ENCODE data around the gene SLC9A9.

SLC9A9 gene

DNA sequence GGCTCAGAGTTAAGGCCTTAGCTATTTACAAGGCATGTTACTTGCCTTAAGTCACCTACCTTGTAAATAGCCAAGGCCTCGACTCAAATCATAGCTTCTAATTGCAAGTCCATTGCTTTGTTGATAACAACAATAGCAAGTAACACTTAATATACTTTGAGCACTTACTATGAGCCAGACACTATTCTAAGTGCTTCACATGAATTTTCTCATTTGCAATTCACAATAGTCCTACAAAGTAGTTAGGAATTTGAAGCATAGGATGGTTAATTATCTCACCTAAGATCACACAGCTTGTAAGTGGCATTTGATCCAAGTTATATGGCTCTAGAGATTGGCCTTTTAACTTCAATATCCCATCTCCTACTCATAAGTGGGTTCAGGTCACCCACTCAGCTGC lies 28.4 kb downstream of the SLC9A9 start:
- no peak overlapping the region for H3K4ac ChIP-seq (ENCODE audit: low read depth, low read length)
- no peaks in the 10 kb centered on the region for H3K36me3 ChIP-seq (ENCODE audit: control insufficient read depth, insufficient read depth, low read length)
- no peaks in the 10 kb centered on the region for H3K79me2 ChIP-seq (ENCODE audit: control insufficient read depth, insufficient read depth, low read length)
- H3K4me2 ChIP-seq (ENCODE audit: low read length) = no peak overlapping the region
- no peak overlapping the region for H3K23ac ChIP-seq (ENCODE audit: low read length)
- no peak overlapping the region for H3K9ac ChIP-seq (ENCODE audit: low read length)
- H3K4me1 ChIP-seq (ENCODE audit: control insufficient read depth, low read depth, low read length) = no peaks in the 10 kb centered on the region
- no peaks in the 10 kb centered on the region for H3K79me1 ChIP-seq (ENCODE audit: low read length)
- H4K8ac ChIP-seq (ENCODE audit: low read depth, low read length) = no peak overlapping the region
- no peak overlapping the region for H2BK120ac ChIP-seq (ENCODE audit: low read depth, low read length)
- no peak for DNase-seq
- H3K4me3 ChIP-seq (ENCODE audit: low read length) = no peak overlapping the region
- WGBS (ENCODE audit: extremely low coverage, insufficient coverage, low lambda C conversion rate) = no CpG with 5 or more reads among the region's 1 CpG
- no peak overlapping the region for H3K18ac ChIP-seq (ENCODE audit: low read length)
- H3K27me3 ChIP-seq (ENCODE audit: insufficient read depth, low read length, poor library complexity) = no peaks in the 10 kb centered on the region
- H2AK5ac ChIP-seq (ENCODE audit: low read length) = no peak overlapping the region
- H2BK15ac ChIP-seq (replicated peaks; ENCODE audit: low read depth) = no peak overlapping the region
- H2BK5ac ChIP-seq (ENCODE audit: low read length) = no peak overlapping the region
- no peak overlapping the region for H3K27ac ChIP-seq (ENCODE audit: low read depth, low read length)
- no peak overlapping the region for H4K5ac ChIP-seq (ENCODE audit: low read length)
- H3K56ac ChIP-seq (ENCODE audit: low read length) = no peak overlapping the region

GRCh38 chr3:143814443-143814889 lies 33.8 kb downstream of the SLC9A9 start:
- Histone ChIP-seq H2BK5ac (ENCODE audit: low read length) (no peak overlapping the region), H3K27ac (ENCODE audit: low read depth, low read length) (no peak overlapping the region), H4K5ac (ENCODE audit: low read length) (no peak overlapping the region), H3K79me1 (ENCODE audit: low read length) (no peaks in the 10 kb centered on the region), H3K79me2 (ENCODE audit: control insufficient read depth, insufficient read depth, low read length) (no peaks in the 10 kb centered on the region), H3K4ac (ENCODE audit: low read depth, low read length) (no peak overlapping the region), H3K23ac (ENCODE audit: low read length) (no peak overlapping the region), H3K9ac (ENCODE audit: low read length) (no peak overlapping the region), H2AK5ac (ENCODE audit: low read length) (no peak overlapping the region), H2BK15ac (replicated peaks; ENCODE audit: low read depth) (no peak overlapping the region), H3K4me2 (ENCODE audit: low read length) (no peak overlapping the region), H3K56ac (ENCODE audit: low read length) (no peak overlapping the region), H3K27me3 (ENCODE audit: insufficient read depth, low read length, poor library complexity) (no peaks in the 10 kb centered on the region), H4K8ac (ENCODE audit: low read depth, low read length) (no peak overlapping the region), H3K36me3 (ENCODE audit: control insufficient read depth, insufficient read depth, low read length) (no peaks in the 10 kb centered on the region), H2BK120ac (ENCODE audit: low read depth, low read length) (no peak overlapping the region), H3K18ac (ENCODE audit: low read length) (no peak overlapping the region), H3K4me1 (ENCODE audit: control insufficient read depth, low read depth, low read length) (no peaks in the 10 kb centered on the region), H3K4me3 (ENCODE audit: low read length) (no peak overlapping the region)
- no CpG with 5 or more reads among the region's 3 CpGs for WGBS (ENCODE audit: extremely low coverage, insufficient coverage, low lambda C conversion rate)
- no peak for DNase-seq

GRCh38 chr3:143812481-143812880 lies 35.8 kb downstream of the SLC9A9 start:
- Histone ChIP-seq H3K27ac (ENCODE audit: low read depth, low read length) (no peak overlapping the region), H3K4me1 (ENCODE audit: control insufficient read depth, low read depth, low read length) (no peaks in the 10 kb centered on the region), H2BK120ac (ENCODE audit: low read depth, low read length) (no peak overlapping the region), H2AK5ac (ENCODE audit: low read length) (no peak overlapping the region), H3K79me2 (ENCODE audit: control insufficient read depth, insufficient read depth, low read length) (no peaks in the 10 kb centered on the region), H3K27me3 (ENCODE audit: insufficient read depth, low read length, poor library complexity) (no peaks in the 10 kb centered on the region), H2BK15ac (replicated peaks; ENCODE audit: low read depth) (peak overlapping the region; percentile 7), H3K79me1 (ENCODE audit: low read length) (no peaks in the 10 kb centered on the region), H3K4ac (ENCODE audit: low read depth, low read length) (no peak overlapping the region), H3K36me3 (ENCODE audit: control insufficient read depth, insufficient read depth, low read length) (no peaks in the 10 kb centered on the region), H3K56ac (ENCODE audit: low read length) (no peak overlapping the region), H3K18ac (ENCODE audit: low read length) (peak overlapping the region; percentile 63), H3K4me2 (ENCODE audit: low read length) (no peak overlapping the region), H3K4me3 (ENCODE audit: low read length) (no peak overlapping the region), H4K8ac (ENCODE audit: low read depth, low read length) (no peak overlapping the region), H4K5ac (ENCODE audit: low read length) (no peak overlapping the region), H3K23ac (ENCODE audit: low read length) (no peak overlapping the region), H2BK5ac (ENCODE audit: low read length) (no peak overlapping the region), H3K9ac (ENCODE audit: low read length) (no peak overlapping the region)
- no CpG with 5 or more reads among the region's 3 CpGs for WGBS (ENCODE audit: extremely low coverage, insufficient coverage, low lambda C conversion rate)
- no peak for DNase-seq

- no peak overlapping the region for H3K56ac ChIP-seq (ENCODE audit: low read length)
- peak overlapping the region; percentile 3 for H3K18ac ChIP-seq (ENCODE audit: low read length)
- no peak overlapping the region for H3K4ac ChIP-seq (ENCODE audit: low read depth, low read length)
Observed at GRCh38 chr3:143811602-143812001, 36.7 kb downstream of the SLC9A9 start.

GRCh38 chr3:143810953-143811265 lies 37.4 kb downstream of the SLC9A9 start:
- H3K4me3 ChIP-seq (ENCODE audit: low read length) = no peak overlapping the region
- H3K56ac ChIP-seq (ENCODE audit: low read length) = no peak overlapping the region
- H2BK120ac ChIP-seq (ENCODE audit: low read depth, low read length) = no peak overlapping the region
- no peak overlapping the region for H3K9ac ChIP-seq (ENCODE audit: low read length)
- H3K27me3 ChIP-seq (ENCODE audit: insufficient read depth, low read length, poor library complexity) = no peaks in the 10 kb centered on the region
- H3K79me2 ChIP-seq (ENCODE audit: control insufficient read depth, insufficient read depth, low read length) = no peaks in the 10 kb centered on the region
- H4K8ac ChIP-seq (ENCODE audit: low read depth, low read length) = peak overlapping the region; percentile 16
- no peak overlapping the region for H3K23ac ChIP-seq (ENCODE audit: low read length)
- H3K4ac ChIP-seq (ENCODE audit: low read depth, low read length) = peak overlapping the region; percentile 66
- no peak overlapping the region for H3K4me2 ChIP-seq (ENCODE audit: low read length)
- peak overlapping the region; percentile 77 for H3K18ac ChIP-seq (ENCODE audit: low read length)
- H4K5ac ChIP-seq (ENCODE audit: low read length) = no peak overlapping the region
- DNase-seq = no peak
- no peak overlapping the region for H2BK5ac ChIP-seq (ENCODE audit: low read length)
- no peak overlapping the region for H2AK5ac ChIP-seq (ENCODE audit: low read length)
- H3K27ac ChIP-seq (ENCODE audit: low read depth, low read length) = no peak overlapping the region
- H3K4me1 ChIP-seq (ENCODE audit: control insufficient read depth, low read depth, low read length) = no peaks in the 10 kb centered on the region
- H3K36me3 ChIP-seq (ENCODE audit: control insufficient read depth, insufficient read depth, low read length) = no peaks in the 10 kb centered on the region
- no peak overlapping the region for H2BK15ac ChIP-seq (replicated peaks; ENCODE audit: low read depth)
- H3K79me1 ChIP-seq (ENCODE audit: low read length) = no peaks in the 10 kb centered on the region
- no CpG with 5 or more reads among the region's 2 CpGs for WGBS (ENCODE audit: extremely low coverage, insufficient coverage, low lambda C conversion rate)

More at GRCh38 chr3:143811602-143812001, 36.7 kb downstream of the SLC9A9 start:
- no peak for DNase-seq
- Histone ChIP-seq H3K4me2 (ENCODE audit: low read length) (no peak overlapping the region), H3K27ac (ENCODE audit: low read depth, low read length) (no peak overlapping the region), H2BK15ac (replicated peaks; ENCODE audit: low read depth) (peak overlapping the region; percentile 74), H2AK5ac (ENCODE audit: low read length) (no peak overlapping the region), H3K9ac (ENCODE audit: low read length) (no peak overlapping the region), H3K4me3 (ENCODE audit: low read length) (no peak overlapping the region), H3K79me2 (ENCODE audit: control insufficient read depth, insufficient read depth, low read length) (no peaks in the 10 kb centered on the region), H3K79me1 (ENCODE audit: low read length) (no peaks in the 10 kb centered on the region), H3K23ac (ENCODE audit: low read length) (no peak overlapping the region), H2BK120ac (ENCODE audit: low read depth, low read length) (no peak overlapping the region), H3K27me3 (ENCODE audit: insufficient read depth, low read length, poor library complexity) (no peaks in the 10 kb centered on the region), H4K8ac (ENCODE audit: low read depth, low read length) (no peak overlapping the region), H2BK5ac (ENCODE audit: low read length) (no peak overlapping the region), H3K36me3 (ENCODE audit: control insufficient read depth, insufficient read depth, low read length) (no peaks in the 10 kb centered on the region), H4K5ac (ENCODE audit: low read length) (no peak overlapping the region), H3K4me1 (ENCODE audit: control insufficient read depth, low read depth, low read length) (no peaks in the 10 kb centered on the region)
- WGBS (ENCODE audit: extremely low coverage, insufficient coverage, low lambda C conversion rate) = no CpG with 5 or more reads among the region's 8 CpGs

DNA sequence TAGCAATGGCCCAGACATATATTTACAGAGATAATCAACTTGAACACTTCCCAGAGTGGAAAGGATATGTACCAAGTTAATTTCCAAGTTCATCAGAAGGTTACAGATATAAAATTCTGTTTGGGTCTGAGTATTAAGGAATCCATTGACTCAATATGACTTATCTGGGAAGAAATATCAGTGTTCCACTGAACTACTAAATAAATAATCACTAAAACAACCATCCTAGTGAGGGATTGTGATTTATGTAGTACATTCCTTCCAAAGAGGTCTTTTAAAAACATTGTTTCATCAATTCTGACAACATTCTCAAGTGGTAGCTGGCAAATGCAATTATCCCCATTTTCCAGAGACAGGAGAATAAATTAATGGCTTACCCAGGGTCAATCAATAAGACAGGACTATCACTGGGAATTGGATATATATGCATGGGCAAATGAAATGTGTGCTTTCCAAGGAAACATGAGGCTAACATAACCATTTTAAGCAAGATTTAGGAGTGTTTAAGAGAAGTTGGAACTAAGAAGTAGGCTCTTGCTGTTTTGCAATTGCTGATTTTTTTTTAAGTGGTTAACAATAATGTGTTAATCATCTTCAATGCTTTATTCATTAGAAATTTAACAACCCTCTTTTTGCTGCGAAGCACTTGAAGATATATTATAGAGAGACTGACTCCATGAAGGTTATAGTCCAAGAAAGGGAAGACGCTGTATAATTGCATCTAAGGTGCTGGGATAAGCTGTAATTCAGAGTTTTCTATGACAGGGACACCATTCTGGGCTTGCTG lies 37.9 kb downstream of the SLC9A9 start:
- Histone ChIP-seq H3K27ac (ENCODE audit: low read depth, low read length) (no peak overlapping the region), H3K4me1 (ENCODE audit: control insufficient read depth, low read depth, low read length) (no peaks in the 10 kb centered on the region), H3K23ac (ENCODE audit: low read length) (no peak overlapping the region), H3K4ac (ENCODE audit: low read depth, low read length) (no peak overlapping the region), H3K4me2 (ENCODE audit: low read length) (no peak overlapping the region), H2BK5ac (ENCODE audit: low read length) (no peak overlapping the region), H2BK15ac (replicated peaks; ENCODE audit: low read depth) (no peak overlapping the region), H3K27me3 (ENCODE audit: insufficient read depth, low read length, poor library complexity) (no peaks in the 10 kb centered on the region), H3K79me1 (ENCODE audit: low read length) (no peaks in the 10 kb centered on the region), H3K4me3 (ENCODE audit: low read length) (no peak overlapping the region), H4K8ac (ENCODE audit: low read depth, low read length) (peak overlapping the region; percentile 16), H3K56ac (ENCODE audit: low read length) (no peak overlapping the region), H2AK5ac (ENCODE audit: low read length) (no peak overlapping the region), H4K5ac (ENCODE audit: low read length) (no peak overlapping the region), H3K18ac (ENCODE audit: low read length) (peak overlapping the region; percentile 77), H3K9ac (ENCODE audit: low read length) (no peak overlapping the region), H3K79me2 (ENCODE audit: control insufficient read depth, insufficient read depth, low read length) (no peaks in the 10 kb centered on the region), H2BK120ac (ENCODE audit: low read depth, low read length) (no peak overlapping the region), H3K36me3 (ENCODE audit: control insufficient read depth, insufficient read depth, low read length) (no peaks in the 10 kb centered on the region)
- no CpG with 5 or more reads among the region's 2 CpGs for WGBS (ENCODE audit: extremely low coverage, insufficient coverage, low lambda C conversion rate)
- no peak for DNase-seq
